Thyroid gland (tissue), 4 donors: ENCODE data around the gene PCDHB10. TPM values are rescaled to one million over a fixed set of nuclear protein-coding genes. Genes with fewer than 3 reads are reported as not detected.
"Not testable (repeated sequence)": the region's sequence is repeated elsewhere in the genome, so short reads cannot be mapped to it uniquely, and the experiment has no call there.

Experiments used
- DNase-seq, 2 donors: peaks; one replicate each; pipeline ENCODE4 v3.0.0-alpha.2; 2019
- H3K27ac ChIP-seq, 3 donors: fragments of 200-600 bp; sonication (generic); 1 replicate in 2 of 3; 2 replicates in 1 of 3; pipeline ENCODE4 v1.5.1; 2016 to 2019; ENCODE audit warnings: mild to moderate bottlenecking in 1 of 3, moderate library complexity in 1 of 3
- H3K27me3 ChIP-seq: fragments of 200-600 bp; sonication (generic); one replicate; pipeline ENCODE4 v1.5.1; 2019
- H3K36me3 ChIP-seq, 2 donors: fragments of 200-600 bp; sonication (generic); one replicate each; pipeline ENCODE4 v1.5.1; 2016 to 2019
- H3K4me1 ChIP-seq, 2 donors: fragments of 200-600 bp; sonication (generic); one replicate each; pipeline ENCODE4 v1.5.1; 2017 to 2019
- H3K4me3 ChIP-seq, 3 donors: fragments of 200-600 bp; sonication (generic); replicated peaks in 1 of 3; 1 replicate in 2 of 3; 2 replicates in 1 of 3; pipeline ENCODE4 v1.5.1; 2016; ENCODE audit warnings: mild to moderate bottlenecking in 1 of 3
- H3K9me3 ChIP-seq: fragments of 200-600 bp; sonication (generic); one replicate; pipeline ENCODE4 v1.5.1; 2017
- POLR2A ChIP-seq, 2 donors: fragments of 450-650 bp; IDR thresholded peaks; one replicate each; pipeline ENCODE4 v1.6.1; 2017; ENCODE audit warnings: antibody characterized with exemption in 2 of 2, mild to moderate bottlenecking in 2 of 2, moderate library complexity in 1 of 2
- WGBS, 2 donors: methylation state at CpG; one replicate each; pipeline ENCODE4 v1.1.5; 2017; 5-methylcytosine and 5-hydroxymethylcytosine counted together
- intact Hi-C: fragments of 100-400 bp; cut with DNase I; formaldehyde crosslinking; loops from one replicate; pipeline ENCODE4 v1.15.1; 2023
- total RNA-seq, 4 donors: library from RNA; depleted of rRNA; stranded (reverse); fragments of >200 nt; gene quantifications; one replicate each; pipeline ENCODE4 v1.2.3, GENCODE V29; 2016
- TF ChIP-seq, protein P1 (sequence below), 6 experiments: fragments of 200-600 bp in 3 of 6; fragments of 450-650 bp in 3 of 6; sonication (generic) in 3 of 6; IDR thresholded peaks; one replicate each; pipeline ENCODE4 v1.5.1; 2016 to 2019; ENCODE audit warnings: antibody characterized with exemption in 6 of 6, mild to moderate bottlenecking in 2 of 6, inconsistent platforms in 1 of 6, moderate library complexity in 1 of 6

Gene PCDHB10
- total RNA-seq, 4 donors from 2014 or later, result 1.6 to 3.1 (median 2.4) TPM

DNA sequence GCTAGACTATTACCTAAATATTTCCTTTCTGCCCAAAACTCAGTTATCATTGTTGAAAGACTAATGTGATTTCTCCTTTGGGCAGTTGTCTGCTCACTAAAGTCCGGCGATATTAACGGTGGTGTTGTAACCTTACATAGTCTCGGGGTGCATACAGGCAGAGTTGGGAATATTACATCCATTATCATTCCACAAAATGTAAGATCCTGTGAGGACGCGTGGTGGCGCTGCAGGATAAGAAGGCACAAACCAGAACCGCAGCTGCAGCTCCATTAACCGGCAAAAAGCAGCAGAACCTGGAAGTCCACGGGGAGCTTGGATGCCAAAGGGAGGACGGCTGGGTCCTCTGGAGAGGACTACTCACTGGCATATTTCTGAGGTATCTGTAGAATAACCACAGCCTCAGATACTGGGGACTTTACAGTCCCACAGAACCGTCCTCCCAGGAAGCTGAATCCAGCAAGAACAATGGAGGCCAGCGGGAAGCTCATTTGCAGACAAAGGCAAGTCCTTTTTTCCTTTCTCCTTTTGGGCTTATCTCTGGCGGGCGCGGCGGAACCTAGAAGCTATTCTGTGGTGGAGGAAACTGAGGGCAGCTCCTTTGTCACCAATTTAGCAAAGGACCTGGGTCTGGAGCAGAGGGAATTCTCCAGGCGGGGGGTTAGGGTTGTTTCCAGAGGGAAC is 21.6 kb downstream of the PCDHB10 start, which contains the start of gene PCDHB13:
TSS of gene PCDHB13 (plus strand) at position 264 of the 684 bp plus-strand sequence. CDS start at position 469, 205 bp downstream.
- TF ChIP-seq, protein P1, sequence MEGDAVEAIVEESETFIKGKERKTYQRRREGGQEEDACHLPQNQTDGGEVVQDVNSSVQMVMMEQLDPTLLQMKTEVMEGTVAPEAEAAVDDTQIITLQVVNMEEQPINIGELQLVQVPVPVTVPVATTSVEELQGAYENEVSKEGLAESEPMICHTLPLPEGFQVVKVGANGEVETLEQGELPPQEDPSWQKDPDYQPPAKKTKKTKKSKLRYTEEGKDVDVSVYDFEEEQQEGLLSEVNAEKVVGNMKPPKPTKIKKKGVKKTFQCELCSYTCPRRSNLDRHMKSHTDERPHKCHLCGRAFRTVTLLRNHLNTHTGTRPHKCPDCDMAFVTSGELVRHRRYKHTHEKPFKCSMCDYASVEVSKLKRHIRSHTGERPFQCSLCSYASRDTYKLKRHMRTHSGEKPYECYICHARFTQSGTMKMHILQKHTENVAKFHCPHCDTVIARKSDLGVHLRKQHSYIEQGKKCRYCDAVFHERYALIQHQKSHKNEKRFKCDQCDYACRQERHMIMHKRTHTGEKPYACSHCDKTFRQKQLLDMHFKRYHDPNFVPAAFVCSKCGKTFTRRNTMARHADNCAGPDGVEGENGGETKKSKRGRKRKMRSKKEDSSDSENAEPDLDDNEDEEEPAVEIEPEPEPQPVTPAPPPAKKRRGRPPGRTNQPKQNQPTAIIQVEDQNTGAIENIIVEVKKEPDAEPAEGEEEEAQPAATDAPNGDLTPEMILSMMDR (IDR thresholded peaks at IDR 0.05), result peak in 3 of 6 experiments; percentile 35 to 43 (median 40)
- H3K27me3 ChIP-seq, intact Hi-C loops, H3K9me3 ChIP-seq, H3K4me3 ChIP-seq, H3K27ac ChIP-seq, H3K4me1 ChIP-seq, H3K36me3 ChIP-seq: not testable (repeated sequence)
- WGBS, 2 donors, result 8 to 13% methylated on average over 11 to 12 of the region's 18 CpGs
- DNase-seq, result peak; percentile 29 to 54

DNA sequence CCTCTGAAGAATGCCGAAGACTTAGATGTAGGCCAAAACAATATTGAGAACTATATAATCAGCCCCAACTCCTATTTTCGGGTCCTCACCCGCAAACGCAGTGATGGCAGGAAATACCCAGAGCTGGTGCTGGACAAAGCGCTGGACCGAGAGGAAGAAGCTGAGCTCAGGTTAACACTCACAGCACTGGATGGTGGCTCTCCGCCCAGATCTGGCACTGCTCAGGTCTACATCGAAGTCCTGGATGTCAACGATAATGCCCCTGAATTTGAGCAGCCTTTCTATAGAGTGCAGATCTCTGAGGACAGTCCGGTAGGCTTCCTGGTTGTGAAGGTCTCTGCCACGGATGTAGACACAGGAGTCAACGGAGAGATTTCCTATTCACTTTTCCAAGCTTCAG is 22.4 kb downstream of the PCDHB10 start:
- H3K9me3 ChIP-seq, intact Hi-C loops, H3K4me1 ChIP-seq, H3K27me3 ChIP-seq, DNase-seq, H3K4me3 ChIP-seq, H3K27ac ChIP-seq, H3K36me3 ChIP-seq: not testable (repeated sequence)
- 44 to 67% methylated on average over 11 to 12 of the region's 12 CpGs for WGBS, 2 donors

DNA sequence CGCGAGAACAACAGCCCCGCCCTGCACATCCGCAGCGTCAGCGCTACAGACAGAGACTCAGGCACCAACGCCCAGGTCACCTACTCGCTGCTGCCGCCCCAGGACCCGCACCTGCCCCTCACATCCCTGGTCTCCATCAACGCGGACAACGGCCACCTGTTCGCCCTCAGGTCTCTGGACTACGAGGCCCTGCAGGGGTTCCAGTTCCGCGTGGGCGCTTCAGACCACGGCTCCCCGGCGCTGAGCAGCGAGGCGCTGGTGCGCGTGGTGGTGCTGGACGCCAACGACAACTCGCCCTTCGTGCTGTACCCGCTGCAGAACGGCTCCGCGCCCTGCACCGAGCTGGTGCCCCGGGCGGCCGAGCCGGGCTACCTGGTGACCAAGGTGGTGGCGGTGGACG is 23.4 kb downstream of the PCDHB10 start:
- 14 to 37% methylated on average over 9 to 10 of the region's 40 CpGs for WGBS, 2 donors
- intact Hi-C loops, H3K9me3 ChIP-seq, H3K27me3 ChIP-seq, DNase-seq, H3K4me3 ChIP-seq, H3K27ac ChIP-seq, H3K36me3 ChIP-seq, H3K4me1 ChIP-seq: not testable (repeated sequence)

DNA sequence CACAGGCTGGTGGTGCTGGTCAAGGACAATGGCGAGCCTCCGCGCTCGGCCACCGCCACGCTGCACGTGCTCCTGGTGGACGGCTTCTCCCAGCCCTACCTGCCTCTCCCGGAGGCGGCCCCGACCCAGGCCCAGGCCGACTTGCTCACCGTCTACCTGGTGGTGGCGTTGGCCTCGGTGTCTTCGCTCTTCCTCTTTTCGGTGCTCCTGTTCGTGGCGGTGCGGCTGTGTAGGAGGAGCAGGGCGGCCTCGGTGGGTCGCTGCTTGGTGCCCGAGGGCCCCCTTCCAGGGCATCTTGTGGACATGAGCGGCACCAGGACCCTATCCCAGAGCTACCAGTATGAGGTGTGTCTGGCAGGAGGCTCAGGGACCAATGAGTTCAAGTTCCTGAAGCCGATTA is 23.9 kb downstream of the PCDHB10 start:
- DNase-seq, H3K27me3 ChIP-seq, H3K9me3 ChIP-seq, H3K36me3 ChIP-seq, H3K27ac ChIP-seq, H3K4me1 ChIP-seq, intact Hi-C loops, H3K4me3 ChIP-seq: not testable (repeated sequence)
- 38 to 44% methylated on average over 2 to 9 of the region's 26 CpGs for WGBS, 2 donors

DNA sequence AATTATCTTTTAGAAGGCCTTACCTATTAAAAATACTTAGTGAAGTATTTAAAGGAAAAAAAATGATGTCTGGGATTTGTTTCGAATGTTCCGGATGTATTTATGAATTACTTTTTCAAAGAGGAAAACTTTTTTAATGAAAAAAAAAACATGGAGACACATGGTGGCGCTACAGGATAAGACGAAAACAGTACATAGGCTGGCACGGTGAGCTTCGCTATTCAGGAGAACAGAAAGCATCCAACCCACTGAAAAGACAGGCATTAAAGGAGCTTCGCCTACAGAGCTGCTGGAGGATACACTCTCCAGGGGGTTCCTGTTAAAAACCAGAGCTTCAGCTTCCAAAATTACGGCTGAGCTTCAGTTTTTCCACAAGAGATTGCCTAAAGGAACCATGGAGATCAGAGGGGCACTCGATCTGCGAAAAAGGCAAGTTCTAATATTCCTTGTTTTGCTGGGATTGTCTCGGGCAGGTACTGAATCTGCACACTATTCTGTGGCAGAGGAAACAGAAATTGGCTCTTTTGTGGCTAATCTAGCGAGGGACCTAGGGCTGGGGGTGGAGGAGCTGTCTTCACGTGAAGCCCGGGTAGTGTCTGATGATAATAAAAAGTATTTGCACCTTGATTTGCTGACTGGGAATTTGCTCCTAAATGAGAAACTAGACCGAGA is 31.1 kb downstream of the PCDHB10 start, which contains the start of gene PCDHB14:
TSS of gene PCDHB14 (plus strand) at position 232 of the 672 bp plus-strand sequence. CDS start at position 395, 163 bp downstream.
- no peaks in the 10 kb centered on the region for H3K36me3 ChIP-seq
- no peaks in the 10 kb centered on the region for H3K4me1 ChIP-seq
- intact Hi-C loops, result no loop called here
- no peak within 1 kb of the TSS for H3K27ac ChIP-seq
- no peaks in the 10 kb centered on the region for H3K9me3 ChIP-seq
- DNase-seq, result no peak
- 26 to 32% methylated on average over 14 to 15 of the region's 15 CpGs for WGBS, 2 donors
- TF ChIP-seq, protein P1 (IDR thresholded peaks at IDR 0.05), result no peak
- no peak for TF ChIP-seq POLR2A (IDR thresholded peaks at IDR 0.05)
- no peaks in the 10 kb centered on the region for H3K27me3 ChIP-seq
- no peak within 1 kb of the TSS for H3K4me3 ChIP-seq

DNA sequence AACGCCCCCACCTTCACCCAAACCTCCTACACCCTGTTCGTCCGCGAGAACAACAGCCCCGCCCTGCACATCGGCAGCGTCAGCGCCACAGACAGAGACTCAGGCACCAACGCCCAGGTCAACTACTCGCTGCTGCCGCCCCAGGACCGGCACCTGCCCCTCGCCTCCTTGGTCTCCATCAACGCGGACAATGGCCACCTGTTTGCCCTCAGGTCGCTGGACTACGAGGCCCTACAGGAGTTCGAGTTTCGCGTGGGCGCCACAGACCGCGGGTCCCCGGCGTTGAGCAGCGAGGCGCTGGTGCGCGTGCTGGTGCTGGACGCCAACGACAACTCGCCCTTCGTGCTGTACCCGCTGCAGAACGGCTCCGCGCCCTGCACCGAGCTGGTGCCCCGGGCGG is 32.7 kb downstream of the PCDHB10 start:
- H3K4me1 ChIP-seq, H3K36me3 ChIP-seq, H3K9me3 ChIP-seq, H3K27ac ChIP-seq, H3K4me3 ChIP-seq, DNase-seq, intact Hi-C loops, H3K27me3 ChIP-seq: not testable (repeated sequence)
- 7 to 9% methylated on average over 4 to 8 of the region's 40 CpGs for WGBS, 2 donors

DNA sequence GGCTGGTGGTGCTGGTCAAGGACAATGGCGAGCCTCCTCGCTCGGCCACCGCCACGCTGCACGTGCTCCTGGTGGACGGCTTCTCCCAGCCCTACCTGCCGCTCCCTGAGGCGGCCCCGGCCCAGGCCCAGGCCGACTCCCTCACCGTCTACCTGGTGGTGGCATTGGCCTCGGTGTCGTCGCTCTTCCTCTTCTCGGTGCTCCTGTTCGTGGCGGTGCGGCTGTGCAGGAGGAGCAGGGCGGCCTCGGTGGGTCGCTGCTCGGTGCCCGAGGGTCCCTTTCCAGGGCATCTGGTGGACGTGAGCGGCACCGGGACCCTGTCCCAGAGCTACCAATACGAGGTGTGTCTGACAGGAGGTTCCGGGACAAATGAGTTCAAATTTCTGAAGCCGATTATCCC is 33.3 kb downstream of the PCDHB10 start:
- H3K36me3 ChIP-seq, H3K27ac ChIP-seq, H3K27me3 ChIP-seq, H3K4me3 ChIP-seq, DNase-seq, H3K9me3 ChIP-seq, H3K4me1 ChIP-seq, intact Hi-C loops: not testable (repeated sequence)
- 25 to 32% methylated on average over 14 to 17 of the region's 30 CpGs for WGBS, 2 donors
